ENCODE data around the gene ELF3.
A peak's percentile ranks its signal among the peaks of the same experiment; 100 is the strongest.
"Not testable (repeated sequence)": the region's sequence is repeated elsewhere in the genome, so short reads cannot be mapped to it uniquely, and the experiment has no call there.

Gene ELF3

GRCh38 chr1:202010180-202011015 lies at the start of gene ELF3:
ELF3 (plus strand) TSS chr1:202010587; CDS start chr1:202011137, 550 bp downstream.
- DNase-seq (ENCODE audit: low read depth), result no peak

- not testable (repeated sequence) for DNase-seq (ENCODE audit: low read depth)
Observed at GRCh38 chr1:201962382-201962781, 48.0 kb upstream of the ELF3 start.

GRCh38 chr1:201964261-201964660 lies 46.1 kb upstream of the ELF3 start:
- DNase-seq (ENCODE audit: low read depth), result no peak

GRCh38 chr1:201966171-201966570 lies 44.2 kb upstream of the ELF3 start:
- no peak for DNase-seq (ENCODE audit: low read depth)

GRCh38 chr1:201968202-201968925 lies 42.0 kb upstream of the ELF3 start:
- no peak for DNase-seq (ENCODE audit: low read depth)

- no peak for DNase-seq (ENCODE audit: low read depth)
Observed at GRCh38 chr1:201970334-201971159, 39.8 kb upstream of the ELF3 start.

- no peak for DNase-seq (ENCODE audit: low read depth)
Observed at GRCh38 chr1:201982082-201982622, 28.2 kb upstream of the ELF3 start.

GRCh38 chr1:201982623-201983379 lies 27.6 kb upstream of the ELF3 start, which contains the start of gene RNPEP:
RNPEP (plus strand) TSS chr1:201982648; CDS start chr1:201982667, 19 bp downstream.
- peak; percentile 50 for DNase-seq (ENCODE audit: low read depth)

GRCh38 chr1:201983380-201983805 lies 27.0 kb upstream of the ELF3 start:
- no peak for DNase-seq (ENCODE audit: low read depth)

- no peak for DNase-seq (ENCODE audit: low read depth)
Observed at GRCh38 chr1:201984446-201984845, 25.9 kb upstream of the ELF3 start.

- DNase-seq (ENCODE audit: low read depth), result no peak
Observed at GRCh38 chr1:201985355-201985754, 25.0 kb upstream of the ELF3 start.

- DNase-seq (ENCODE audit: low read depth), result no peak
Observed at GRCh38 chr1:201988601-201989000, 21.8 kb upstream of the ELF3 start.

- DNase-seq (ENCODE audit: low read depth), result no peak
Observed at GRCh38 chr1:201989354-201990128, 20.8 kb upstream of the ELF3 start.

- no peak for DNase-seq (ENCODE audit: low read depth)
Observed at GRCh38 chr1:201990427-201990826, 20.0 kb upstream of the ELF3 start.

- DNase-seq (ENCODE audit: low read depth), result no peak
Observed at GRCh38 chr1:201999625-202000238, 10.7 kb upstream of the ELF3 start.

GRCh38 chr1:202002507-202002906 lies 7.9 kb upstream of the ELF3 start:
- DNase-seq (ENCODE audit: low read depth), result no peak

GRCh38 chr1:202004711-202005110 lies 5.7 kb upstream of the ELF3 start:
- DNase-seq (ENCODE audit: low read depth), result no peak

- no peak for DNase-seq (ENCODE audit: low read depth)
Observed at GRCh38 chr1:202005958-202006357, 4.4 kb upstream of the ELF3 start.

- no peak for DNase-seq (ENCODE audit: low read depth)
Observed at GRCh38 chr1:202007304-202007703, 3.1 kb upstream of the ELF3 start.

Measured in GM04504 (cell line).